HEK293 (cell line): ENCODE results near the gene SH2D4B.

ENCODE experiments used
- CTCF ChIP-seq: fragments of 450-650 bp; formaldehyde crosslinking; IDR thresholded peaks from 2 replicates; pipeline ENCODE4 v1.5.1; 2016; ENCODE audit warnings: missing biosample characterization, missing genetic modification characterization
- HOXA7 ChIP-seq: sonication (generic); formaldehyde crosslinking; IDR thresholded peaks from 2 replicates; pipeline ENCODE4 v1.8.1; 2022; ENCODE audit warnings: missing genetic modification reagents, borderline replicate concordance
- REST ChIP-seq: fragments of 450-650 bp; formaldehyde crosslinking; IDR thresholded peaks from 2 replicates; pipeline ENCODE4 v1.5.1; 2016; ENCODE audit warnings: missing biosample characterization, missing genetic modification characterization
- SP2 ChIP-seq: fragments of 450-650 bp; formaldehyde crosslinking; IDR thresholded peaks from 2 replicates; pipeline ENCODE4 v1.5.1; 2016; ENCODE audit warnings: missing biosample characterization, missing genetic modification characterization
- ZBTB10 ChIP-seq: fragments of 450-650 bp; formaldehyde crosslinking; IDR thresholded peaks from 2 replicates; pipeline ENCODE4 v1.5.1; 2016; ENCODE audit warnings: missing biosample characterization, missing genetic modification characterization
- ZBTB6 ChIP-seq: fragments of 450-650 bp; formaldehyde crosslinking; IDR thresholded peaks from 2 replicates; pipeline ENCODE4 v1.5.1; 2017; ENCODE audit warnings: missing biosample characterization, missing genetic modification characterization
- ZNF2 ChIP-seq: fragments of 450-650 bp; formaldehyde crosslinking; IDR thresholded peaks from 2 replicates; pipeline ENCODE4 v1.5.1; 2016; ENCODE audit warnings: missing biosample characterization, missing genetic modification characterization
- ZNF423 ChIP-seq: fragments of 450-650 bp; formaldehyde crosslinking; IDR thresholded peaks from 2 replicates; pipeline ENCODE4 v1.5.1; 2016; ENCODE audit warnings: missing biosample characterization, missing genetic modification characterization
- ZNF585B ChIP-seq: fragments of 450-650 bp; formaldehyde crosslinking; IDR thresholded peaks from 2 replicates; pipeline ENCODE4 v1.5.1; 2016; ENCODE audit warnings: missing biosample characterization, missing genetic modification characterization
- ZNF664 ChIP-seq: fragments of 450-650 bp; formaldehyde crosslinking; IDR thresholded peaks from 2 replicates; pipeline ENCODE4 v1.5.1; 2016; ENCODE audit warnings: missing biosample characterization, missing genetic modification characterization
- ZNF704 ChIP-seq: fragments of 450-650 bp; formaldehyde crosslinking; IDR thresholded peaks from 2 replicates; pipeline ENCODE4 v1.5.1; 2016; ENCODE audit warnings: missing biosample characterization, missing genetic modification characterization

GRCh38 chr10:80553436-80553835, 15.7 kb downstream of the SH2D4B start:
- TF ChIP-seq ZNF2 (no peak), ZBTB10 (tag by site-specific recombination) (no peak), ZNF704 (no peak), ZNF423 (tag by site-specific recombination) (no peak), CTCF (tag by site-specific recombination) (no peak), SP2 (tag by site-specific recombination) (no peak), ZNF585B (tag by site-specific recombination) (no peak), ZNF664 (no peak), ZBTB6 (no peak), REST (tag by site-specific recombination) (no peak), HOXA7 (no peak)
